ENCODE results near the gene PRKCE. TPM values are rescaled to one million over a fixed set of nuclear protein-coding genes. Genes with fewer than 3 reads are reported as not detected.

The PRKCE gene
- total RNA-seq, 1 experiment from 2014 or later, result 4.4 TPM

DNA sequence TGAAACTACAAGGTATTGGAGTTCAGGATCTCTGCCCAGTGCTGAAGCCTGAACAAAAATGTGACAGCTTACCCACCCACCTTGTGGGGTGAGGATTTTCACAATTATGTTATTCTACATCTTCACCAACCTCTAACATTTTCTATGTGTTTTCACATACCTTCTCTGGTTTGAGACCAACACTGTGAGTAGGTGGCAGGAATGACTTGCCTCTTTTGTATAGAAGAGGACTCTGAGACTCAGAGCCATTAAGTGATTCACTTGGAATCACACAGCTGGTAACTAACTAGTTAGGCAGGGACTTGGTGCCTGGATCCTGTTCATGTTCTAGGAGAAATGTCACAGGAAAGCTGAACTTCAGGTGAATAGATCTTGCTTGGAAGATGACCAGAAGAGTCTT is 25.7 kb upstream of the PRKCE start:
- no TSS peak for BruUV-seq (replicated peaks)
- no peak overlapping the region for H3K27ac Mint-ChIP-seq (ENCODE audit: unreplicated experiment)
- H3K27me3 Mint-ChIP-seq (ENCODE audit: insufficient read depth, unreplicated experiment), result no peaks in the 10 kb centered on the region
- intact Hi-C loops (cut with micrococcal nuclease; ENCODE audit: unreplicated experiment), result no loop called here
- DNase-seq, result no peak
- POLR2A ChIA-PET, result no interaction called here
- Histone ChIP-seq H3K9me3 (no peaks in the 10 kb centered on the region), H3K4me3 (ENCODE audit: low read depth, low read length) (no peak overlapping the region), H3K27me3 (replicated peaks; ENCODE audit: control insufficient read depth, insufficient read depth, low read length) (no peaks in the 10 kb centered on the region), H3K36me3 (ENCODE audit: control insufficient read depth, insufficient read depth, low read length) (no peaks in the 10 kb centered on the region), H3K4me1 (no peaks in the 10 kb centered on the region)
- no peaks in the 10 kb centered on the region for H3K36me3 Mint-ChIP-seq (ENCODE audit: insufficient read depth, unreplicated experiment)
- H3K4me1 Mint-ChIP-seq (ENCODE audit: low read depth, unreplicated experiment), result no peaks in the 10 kb centered on the region
- H3K9me3 Mint-ChIP-seq (ENCODE audit: unreplicated experiment), result no peaks in the 10 kb centered on the region
- TF ChIP-seq, protein P1, sequence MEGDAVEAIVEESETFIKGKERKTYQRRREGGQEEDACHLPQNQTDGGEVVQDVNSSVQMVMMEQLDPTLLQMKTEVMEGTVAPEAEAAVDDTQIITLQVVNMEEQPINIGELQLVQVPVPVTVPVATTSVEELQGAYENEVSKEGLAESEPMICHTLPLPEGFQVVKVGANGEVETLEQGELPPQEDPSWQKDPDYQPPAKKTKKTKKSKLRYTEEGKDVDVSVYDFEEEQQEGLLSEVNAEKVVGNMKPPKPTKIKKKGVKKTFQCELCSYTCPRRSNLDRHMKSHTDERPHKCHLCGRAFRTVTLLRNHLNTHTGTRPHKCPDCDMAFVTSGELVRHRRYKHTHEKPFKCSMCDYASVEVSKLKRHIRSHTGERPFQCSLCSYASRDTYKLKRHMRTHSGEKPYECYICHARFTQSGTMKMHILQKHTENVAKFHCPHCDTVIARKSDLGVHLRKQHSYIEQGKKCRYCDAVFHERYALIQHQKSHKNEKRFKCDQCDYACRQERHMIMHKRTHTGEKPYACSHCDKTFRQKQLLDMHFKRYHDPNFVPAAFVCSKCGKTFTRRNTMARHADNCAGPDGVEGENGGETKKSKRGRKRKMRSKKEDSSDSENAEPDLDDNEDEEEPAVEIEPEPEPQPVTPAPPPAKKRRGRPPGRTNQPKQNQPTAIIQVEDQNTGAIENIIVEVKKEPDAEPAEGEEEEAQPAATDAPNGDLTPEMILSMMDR (IDR thresholded peaks at IDR 0.05; ENCODE audit: insufficient read depth in 1 of 2, low read depth in 1 of 2, low read length in 1 of 2, severe bottlenecking in 1 of 2, unreplicated experiment in 1 of 2), result no peak
- CTCF ChIA-PET, result no interaction called here
- H3K4me3 Mint-ChIP-seq (ENCODE audit: unreplicated experiment), result no peak overlapping the region

DNA sequence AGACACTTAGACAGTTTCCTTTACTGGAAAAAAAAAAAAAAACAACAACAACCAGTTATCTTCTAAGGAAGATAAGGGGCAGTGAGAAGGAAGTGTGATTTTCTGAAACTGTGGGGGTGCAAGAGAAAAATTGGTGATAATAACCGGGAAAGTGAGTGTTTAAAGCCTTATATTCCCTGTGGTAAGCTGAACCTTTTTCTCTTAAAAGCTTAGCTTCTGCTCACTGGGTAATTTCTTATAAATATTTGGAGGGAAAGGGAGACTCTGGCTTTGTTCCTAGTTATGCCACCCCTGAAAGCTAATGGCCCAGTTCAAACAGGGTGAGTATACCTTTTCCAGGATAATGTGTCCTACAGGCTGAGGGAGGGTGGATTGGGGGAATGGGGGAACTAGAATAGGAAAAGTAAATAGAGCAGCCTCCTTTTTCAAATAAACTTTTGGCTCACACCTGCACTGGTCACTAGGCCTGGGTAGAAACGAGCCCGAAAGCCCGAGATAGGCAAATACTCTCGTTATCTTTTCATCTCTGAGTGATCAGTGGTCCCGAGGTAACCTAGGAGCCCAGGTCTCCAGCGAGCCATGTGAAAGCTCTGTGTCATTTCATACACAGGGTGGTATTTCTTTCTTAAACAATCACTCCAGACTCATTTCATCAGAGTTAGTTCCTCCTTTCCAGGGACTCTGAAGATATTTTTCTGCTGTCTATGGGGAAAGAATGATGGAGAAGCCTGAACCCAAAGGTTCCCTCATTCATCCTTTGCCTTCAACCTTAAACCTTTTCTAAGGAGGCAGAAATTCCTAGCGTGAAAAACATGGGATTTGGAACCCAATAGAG is 24.9 kb upstream of the PRKCE start:
- Mint-ChIP-seq H3K27me3 (ENCODE audit: insufficient read depth, unreplicated experiment) (peaks cover 3% of the 10 kb centered on the region), H3K9me3 (ENCODE audit: unreplicated experiment) (no peaks in the 10 kb centered on the region), H3K36me3 (ENCODE audit: insufficient read depth, unreplicated experiment) (no peaks in the 10 kb centered on the region), H3K4me3 (ENCODE audit: unreplicated experiment) (no peak overlapping the region), H3K4me1 (ENCODE audit: low read depth, unreplicated experiment) (no peaks in the 10 kb centered on the region), H3K27ac (ENCODE audit: unreplicated experiment) (no peak overlapping the region)
- intact Hi-C loops (cut with micrococcal nuclease; ENCODE audit: unreplicated experiment), result no loop called here
- DNase-seq, result no peak
- ChIA-PET CTCF (no interaction called here), POLR2A (no interaction called here)
- no peaks in the 10 kb centered on the region for H3K9me3 ChIP-seq
- no peaks in the 10 kb centered on the region for H3K27me3 ChIP-seq (replicated peaks; ENCODE audit: control insufficient read depth, insufficient read depth, low read length)
- H3K36me3 ChIP-seq (ENCODE audit: control insufficient read depth, insufficient read depth, low read length), result no peaks in the 10 kb centered on the region
- no peaks in the 10 kb centered on the region for H3K4me1 ChIP-seq
- no peak overlapping the region for H3K4me3 ChIP-seq (ENCODE audit: low read depth, low read length)
- TF ChIP-seq, protein P1 (IDR thresholded peaks at IDR 0.05; ENCODE audit: insufficient read depth in 1 of 2, low read depth in 1 of 2, low read length in 1 of 2, severe bottlenecking in 1 of 2, unreplicated experiment in 1 of 2), result no peak
- no TSS peak for BruUV-seq (replicated peaks)

DNA sequence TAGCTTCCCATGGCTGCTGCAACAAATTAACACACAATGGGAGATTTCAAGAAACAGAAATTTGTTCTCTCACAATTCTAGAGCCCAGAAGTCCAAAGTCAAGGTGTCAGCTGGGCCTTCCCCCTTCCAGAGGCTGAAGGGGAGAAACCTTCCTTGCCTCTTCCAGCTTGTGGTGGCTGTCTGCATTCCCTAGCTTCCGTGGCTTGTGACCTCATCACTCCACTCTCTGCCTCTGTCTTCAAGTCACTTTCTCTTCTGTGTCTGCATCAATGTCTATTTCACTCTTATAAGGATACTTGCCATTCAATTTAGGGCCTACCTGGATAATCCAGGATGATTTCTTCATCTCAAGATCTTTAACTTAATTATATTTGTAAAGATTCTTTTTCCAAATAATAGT is 23.6 kb upstream of the PRKCE start:
- no peak overlapping the region for H3K4me3 Mint-ChIP-seq (ENCODE audit: unreplicated experiment)
- no peaks in the 10 kb centered on the region for H3K36me3 ChIP-seq (ENCODE audit: control insufficient read depth, insufficient read depth, low read length)
- intact Hi-C loops (cut with micrococcal nuclease; ENCODE audit: unreplicated experiment), result no loop called here
- no peak overlapping the region for H3K4me3 ChIP-seq (ENCODE audit: low read depth, low read length)
- TF ChIP-seq, protein P1 (IDR thresholded peaks at IDR 0.05; ENCODE audit: insufficient read depth in 1 of 2, low read depth in 1 of 2, low read length in 1 of 2, severe bottlenecking in 1 of 2, unreplicated experiment in 1 of 2), result no peak
- no peaks in the 10 kb centered on the region for H3K9me3 ChIP-seq
- POLR2A ChIA-PET, result no interaction called here
- no peaks in the 10 kb centered on the region for H3K27me3 ChIP-seq (replicated peaks; ENCODE audit: control insufficient read depth, insufficient read depth, low read length)
- no peaks in the 10 kb centered on the region for H3K4me1 ChIP-seq
- H3K27me3 Mint-ChIP-seq (ENCODE audit: insufficient read depth, unreplicated experiment), result peaks cover 9% of the 10 kb centered on the region
- no peaks in the 10 kb centered on the region for H3K4me1 Mint-ChIP-seq (ENCODE audit: low read depth, unreplicated experiment)
- H3K27ac Mint-ChIP-seq (ENCODE audit: unreplicated experiment), result no peak overlapping the region
- DNase-seq, result no peak
- no TSS peak for BruUV-seq (replicated peaks)
- H3K9me3 Mint-ChIP-seq (ENCODE audit: unreplicated experiment), result no peaks in the 10 kb centered on the region
- CTCF ChIA-PET, result no interaction called here
- H3K36me3 Mint-ChIP-seq (ENCODE audit: insufficient read depth, unreplicated experiment), result no peaks in the 10 kb centered on the region

All from Caco-2 (cell line).